Daoy (cell line): ENCODE measurements around the gene LRRC32. TPM values are rescaled to one million over a fixed set of nuclear protein-coding genes. Genes with fewer than 3 reads are reported as not detected.
A peak's percentile ranks its signal among the peaks of the same experiment; 100 is the strongest.

Experiments
- DNase-seq: peaks from one replicate; pipeline ENCODE4 v3.0.0-alpha.2; 2015; ENCODE audit warnings: low read depth
- total RNA-seq: library from RNA; depleted of rRNA; stranded (reverse); fragments of >200 nt; shearing (Covaris generic); gene quantifications from 2 replicates; pipeline ENCODE4 v1.2.3, GENCODE V29; 2014

Gene LRRC32
- total RNA-seq, 1 experiment from 2014 or later: 0.29 TPM

DNA sequence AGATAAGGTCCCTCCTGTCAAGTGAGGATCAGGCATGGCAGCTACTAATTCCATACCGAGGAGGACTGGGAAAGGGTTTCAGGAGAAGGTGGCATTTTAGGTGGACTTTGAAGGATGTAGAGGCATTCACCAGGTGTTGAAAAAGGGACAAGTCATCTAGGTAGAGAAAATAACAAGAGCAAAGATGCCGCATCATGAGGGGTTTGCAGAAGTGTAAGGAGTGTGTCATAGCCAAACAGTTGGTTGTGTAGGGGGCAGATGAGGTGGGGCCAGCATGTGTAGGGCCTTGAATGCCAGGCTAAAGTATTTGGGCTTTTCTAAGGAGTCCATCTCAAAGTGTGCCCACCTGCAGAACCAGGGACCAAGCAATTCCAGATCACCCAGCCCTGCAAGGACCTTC lies 11.6 kb upstream of the LRRC32 start:
- no peak for DNase-seq

DNA sequence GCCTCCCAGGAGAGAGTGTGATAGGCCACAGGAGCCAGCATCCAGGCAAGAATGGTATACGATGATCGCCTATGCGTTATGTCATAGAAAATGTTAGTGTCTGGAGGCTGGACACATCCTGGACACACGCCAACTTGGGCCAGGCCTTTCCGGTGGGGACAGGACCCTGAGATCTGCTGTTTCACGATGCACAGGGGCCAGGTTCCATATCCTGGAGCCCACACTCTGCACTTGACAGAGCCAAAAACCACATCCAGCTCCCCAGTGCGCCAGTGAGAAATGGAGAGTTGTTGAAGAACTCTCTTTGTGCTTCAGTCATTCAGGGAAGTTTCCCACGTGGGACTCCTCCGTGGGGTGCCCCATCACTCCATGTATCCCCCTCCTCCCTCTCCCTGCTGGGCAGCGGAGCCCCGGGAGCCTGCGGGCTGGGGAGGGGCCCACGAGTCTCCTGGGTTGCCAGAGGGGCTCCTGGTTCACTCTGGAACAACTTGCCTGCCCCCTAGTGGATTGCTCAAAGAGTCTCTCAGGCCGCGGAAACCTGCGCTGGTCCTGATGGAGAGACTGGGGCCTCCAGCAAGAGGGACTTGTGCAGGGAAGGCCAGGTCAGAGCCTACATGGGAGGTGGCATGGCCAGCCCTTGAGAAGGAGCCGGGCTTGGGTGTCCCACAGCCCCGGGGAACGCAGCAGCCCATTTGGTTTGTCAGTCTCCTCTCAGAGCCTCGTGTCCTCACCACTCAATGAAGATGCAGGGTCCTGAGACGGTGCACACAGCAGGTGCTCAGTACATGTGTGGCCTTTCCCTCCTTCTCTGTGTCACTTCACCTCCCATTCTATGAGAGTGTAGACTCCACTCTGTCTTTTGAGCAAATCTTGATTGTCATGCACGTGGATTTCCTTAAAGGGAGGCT lies 10.2 kb upstream of the LRRC32 start:
- DNase-seq: peak; percentile 66

DNA sequence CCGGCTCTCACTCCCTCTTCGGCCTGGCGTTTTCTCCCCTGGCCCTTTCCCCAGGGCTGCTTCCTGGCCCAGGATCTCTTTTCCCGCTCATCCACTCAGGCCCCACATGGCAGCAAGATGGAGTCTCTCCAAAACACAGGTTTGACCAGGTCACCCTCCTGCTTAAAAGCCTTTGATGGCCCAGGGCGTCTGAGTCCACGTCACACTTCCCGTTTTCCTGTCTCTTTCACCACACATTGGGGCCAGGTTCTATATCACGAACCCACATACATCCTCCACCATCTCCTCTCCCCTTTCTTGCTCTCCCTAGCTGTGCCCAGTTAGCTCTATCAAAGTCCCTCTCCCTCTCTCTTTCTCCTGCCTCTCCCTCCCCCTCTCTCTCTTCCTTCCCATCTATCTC lies 7.8 kb upstream of the LRRC32 start:
- DNase-seq: no peak

DNA sequence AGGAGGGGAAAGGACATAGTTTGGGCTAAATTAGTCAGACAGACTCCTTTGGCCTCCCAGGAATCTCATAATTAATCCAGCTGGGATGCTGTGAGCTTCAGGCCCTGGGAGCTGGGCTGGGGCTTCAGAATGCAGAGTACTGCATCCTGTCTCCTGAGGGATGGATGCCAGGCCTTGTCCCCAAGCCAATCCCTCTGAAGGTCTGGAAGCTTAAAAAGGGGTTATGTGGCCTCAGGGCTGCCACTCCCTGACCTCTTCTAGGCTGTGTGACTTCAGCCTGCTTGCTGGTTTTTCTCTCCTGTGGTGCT lies 6.9 kb upstream of the LRRC32 start:
- DNase-seq: no peak

DNA sequence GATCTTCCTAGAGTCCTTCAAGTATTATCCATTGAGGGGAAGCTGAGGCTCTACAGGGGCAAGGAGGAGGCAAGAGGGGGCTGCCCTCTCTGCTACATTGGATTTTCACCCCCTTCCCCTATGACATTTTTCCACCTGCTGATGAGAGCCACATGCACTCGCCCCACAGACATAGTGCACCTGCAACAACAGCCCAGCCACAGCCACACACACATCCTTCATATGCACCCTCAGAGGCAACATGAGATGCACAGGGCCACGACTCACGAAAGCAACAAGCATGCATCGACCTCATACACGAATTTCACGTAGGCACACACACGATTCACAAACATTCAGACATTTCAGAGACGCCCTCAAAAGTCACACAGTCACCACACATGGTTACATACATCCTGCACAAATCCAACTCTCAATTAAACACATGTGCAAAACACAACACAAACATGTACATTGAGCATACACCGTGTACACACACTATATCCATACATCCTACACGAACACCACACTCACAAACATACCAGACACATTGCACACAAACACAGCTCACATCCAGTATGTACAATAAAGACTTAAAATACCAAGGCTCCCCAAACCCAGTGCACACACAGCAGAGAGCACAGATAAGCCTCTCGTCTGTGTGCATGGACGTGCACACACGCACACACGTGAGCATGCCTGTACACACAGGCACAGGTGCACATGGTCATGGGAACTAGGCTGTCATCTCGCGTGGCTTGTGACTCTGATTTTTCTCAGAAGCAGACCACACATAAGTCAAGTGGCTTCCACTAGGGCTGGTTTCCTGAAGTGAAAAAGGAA lies 6.3 kb upstream of the LRRC32 start:
- no peak for DNase-seq

DNA sequence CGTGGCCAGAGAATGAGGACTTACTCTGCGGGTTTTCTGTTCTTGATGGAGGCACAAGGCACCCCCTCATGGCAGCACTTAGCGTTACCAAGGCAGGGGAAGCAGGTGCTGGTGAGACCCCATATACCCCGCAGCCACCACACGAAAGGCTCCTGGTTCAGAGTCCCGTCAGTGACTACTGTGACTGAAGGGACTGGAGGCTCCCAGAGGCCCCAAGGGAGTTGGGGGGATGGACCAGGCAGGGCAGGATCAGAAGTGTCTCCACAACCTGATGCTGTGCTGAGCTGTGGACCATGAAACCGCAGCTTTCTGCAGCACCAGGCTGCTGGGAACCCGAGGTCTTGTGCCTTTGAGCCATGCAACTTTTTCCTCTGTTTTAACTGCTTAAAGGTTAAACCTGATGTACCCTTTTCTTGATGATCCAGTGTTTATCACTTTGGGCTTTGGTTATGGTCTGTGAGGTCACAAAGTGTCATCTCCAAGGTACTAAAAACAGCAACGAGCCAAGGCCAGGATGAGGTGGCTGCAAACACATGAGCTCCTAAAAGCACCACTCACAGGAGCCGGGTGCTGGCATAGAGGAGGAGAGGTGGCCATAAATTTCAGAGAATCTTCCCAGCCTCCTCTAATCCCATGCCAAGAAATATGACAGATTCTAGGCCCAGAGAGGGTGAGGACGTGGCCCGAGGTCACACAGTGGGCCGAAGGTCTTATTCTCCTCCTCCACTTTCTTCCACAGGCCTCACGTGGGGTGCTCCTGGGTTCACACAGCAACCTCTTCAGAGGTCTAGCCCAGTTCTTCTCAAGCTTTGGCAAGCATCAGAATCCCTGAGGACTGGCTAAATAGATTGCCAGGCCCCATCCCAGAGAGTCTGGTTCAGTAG lies 4.2 kb upstream of the LRRC32 start:
- no peak for DNase-seq

DNA sequence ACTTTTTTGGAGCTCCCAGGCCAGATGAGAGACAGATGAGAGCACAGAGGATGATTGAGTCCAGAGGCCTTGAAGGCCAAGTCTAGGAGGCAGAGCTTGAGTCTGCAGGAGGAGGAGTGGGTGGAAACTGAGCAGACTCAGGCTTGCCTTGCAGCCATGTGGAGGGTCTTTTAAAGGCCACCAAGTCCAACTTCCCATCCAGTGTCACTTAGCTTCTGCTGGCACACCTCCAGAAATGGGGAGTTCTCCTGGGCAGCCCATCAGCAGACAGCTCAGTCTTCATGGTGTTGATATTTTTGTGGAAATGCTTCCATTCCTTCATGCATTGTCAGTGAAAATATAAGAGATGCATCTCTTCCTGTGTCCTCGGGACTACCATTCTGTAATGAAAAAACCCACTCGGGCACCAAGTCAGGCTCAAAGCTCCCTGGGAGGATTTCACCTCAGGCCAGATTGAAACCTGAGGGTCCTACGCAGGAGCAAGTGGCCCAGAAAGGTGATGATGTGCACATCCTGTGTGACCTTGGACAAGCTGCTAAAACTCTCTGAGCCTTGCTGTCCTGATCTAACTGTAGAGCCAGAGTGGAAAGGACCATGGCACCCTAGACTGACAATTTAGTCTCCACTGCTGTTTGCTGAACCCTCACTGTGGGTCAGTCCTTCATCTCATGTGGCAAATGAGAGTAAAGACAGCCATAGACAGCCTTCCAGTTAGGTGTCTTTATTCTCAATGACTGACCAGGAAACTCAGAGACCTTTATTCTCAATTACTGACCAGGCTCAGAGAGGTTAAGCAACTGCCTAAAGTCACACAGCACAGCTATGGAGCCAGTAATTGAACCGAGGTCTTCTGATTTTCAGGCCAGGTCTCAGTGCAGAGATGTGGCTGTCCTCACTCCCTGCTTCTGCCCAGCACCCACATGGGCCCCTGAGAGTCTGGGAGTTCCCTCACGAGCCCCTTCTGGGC lies 2.9 kb upstream of the LRRC32 start:
- no peak for DNase-seq

DNA sequence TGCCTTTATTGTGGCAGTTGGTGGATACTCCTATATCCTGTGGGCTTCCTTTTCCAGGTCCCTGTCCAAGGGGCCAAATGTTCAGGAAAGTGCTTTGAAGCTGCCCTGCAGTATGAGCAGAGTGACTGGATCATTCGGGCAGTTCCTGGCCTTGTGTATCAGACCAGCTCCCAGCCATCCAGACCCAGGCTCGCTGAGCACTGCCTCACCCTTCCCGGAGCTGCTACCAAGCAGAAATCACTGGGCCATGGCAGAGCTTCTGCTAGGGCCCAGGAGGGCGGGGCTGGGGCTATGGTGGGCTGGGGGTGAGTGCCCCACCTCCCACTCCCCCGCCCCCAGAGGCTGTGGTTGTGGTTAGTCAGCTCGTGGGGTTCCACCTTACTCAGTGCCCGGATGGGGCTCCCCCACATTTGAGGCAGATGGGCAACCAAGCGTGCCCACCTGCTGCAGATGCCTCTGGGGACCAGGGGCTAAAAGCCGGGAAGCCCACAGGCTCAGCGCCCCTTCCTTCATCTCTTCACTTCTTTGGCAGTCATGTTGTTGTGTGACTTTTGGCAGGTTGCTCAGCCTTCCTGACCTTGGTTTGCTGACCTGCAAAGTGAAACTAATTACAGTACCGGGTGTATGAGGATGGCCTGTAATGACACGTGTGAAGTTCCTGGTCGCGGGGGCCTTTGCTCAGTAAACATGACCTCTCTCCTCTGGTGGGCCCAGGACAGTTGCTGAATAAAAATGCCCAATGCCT lies 2.1 kb upstream of the LRRC32 start:
- DNase-seq: no peak

DNA sequence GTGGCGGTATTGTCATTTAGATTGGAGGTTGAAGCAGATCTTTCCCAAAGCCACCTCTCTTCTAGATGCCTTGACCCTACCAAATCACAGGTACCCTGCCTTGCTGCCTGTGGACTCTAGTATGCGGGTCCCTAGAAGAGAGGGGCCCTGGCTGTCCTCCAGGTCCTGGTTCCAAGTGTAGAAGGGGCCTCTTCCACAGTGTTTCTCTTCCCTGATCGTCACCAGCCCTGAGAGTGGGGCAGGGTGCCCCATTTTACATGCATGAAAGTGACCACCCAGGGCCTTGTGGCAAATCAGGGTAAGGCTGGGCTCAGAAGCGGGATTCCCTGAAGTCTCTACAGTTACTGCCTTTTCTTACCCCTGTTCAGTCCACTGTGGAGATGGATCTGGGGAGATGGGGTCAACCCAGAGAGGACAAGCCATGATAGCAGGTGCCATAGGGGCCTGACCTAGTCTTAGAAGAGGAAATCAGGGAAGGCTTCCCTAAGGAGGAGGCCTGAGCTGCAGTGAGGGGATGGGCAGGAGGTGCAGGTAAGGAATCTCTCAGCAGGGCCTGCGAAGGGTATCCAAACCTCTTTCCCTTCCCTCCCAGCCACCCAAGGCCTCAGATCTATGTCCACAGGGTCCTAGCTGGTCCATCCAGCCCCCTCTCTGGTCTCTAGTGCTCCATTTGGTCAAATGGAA lies 1.2 kb upstream of the LRRC32 start:
- DNase-seq: no peak

DNA sequence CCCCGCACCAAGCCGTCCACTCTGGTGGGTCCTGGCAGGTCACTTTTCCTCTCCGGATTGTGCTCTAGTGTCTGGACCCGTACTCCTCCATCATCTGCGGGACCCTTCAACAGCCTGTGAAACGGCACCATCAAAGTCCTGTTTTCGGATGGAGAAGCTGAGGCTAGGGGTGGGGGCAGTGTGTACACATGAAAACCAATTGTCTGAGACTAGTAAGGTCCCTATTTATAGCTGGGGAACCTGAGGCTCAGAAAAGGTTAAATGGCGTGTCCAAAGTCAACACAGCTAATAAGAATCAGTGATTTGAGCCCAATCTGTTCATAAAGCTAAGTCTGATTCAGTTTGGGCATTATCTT lies 668 bp upstream of the LRRC32 start:
- DNase-seq: no peak

DNA sequence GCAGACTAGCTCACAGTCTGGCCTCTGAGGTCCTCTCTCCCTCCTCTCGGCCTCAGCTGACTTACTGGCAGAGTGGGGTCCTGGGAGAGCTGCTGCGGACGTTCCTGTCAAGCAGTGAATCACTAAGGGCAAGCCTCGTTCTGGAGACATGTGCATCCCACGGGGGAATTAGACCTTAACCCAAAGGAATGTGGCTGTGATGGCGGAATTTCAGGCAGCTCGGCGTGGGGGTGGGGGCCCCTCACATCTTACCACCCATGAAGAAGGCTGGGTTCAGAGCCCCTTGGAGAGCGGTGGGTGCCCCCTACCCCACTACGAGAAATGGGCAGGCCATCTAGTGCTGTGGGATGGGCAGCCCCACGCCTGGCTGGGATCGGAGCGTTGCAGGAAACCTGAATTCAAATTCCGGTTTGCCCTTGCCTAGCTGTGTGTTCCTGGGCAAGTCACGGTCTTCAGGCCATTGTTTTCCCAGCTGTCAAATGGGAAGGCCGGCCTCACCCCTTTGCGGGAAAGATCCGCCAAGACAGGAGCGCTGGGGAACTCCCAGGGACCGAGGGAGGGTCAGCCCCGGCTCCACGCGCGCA lies 554 bp downstream of the LRRC32 start:
- DNase-seq: peak; percentile 30

DNA sequence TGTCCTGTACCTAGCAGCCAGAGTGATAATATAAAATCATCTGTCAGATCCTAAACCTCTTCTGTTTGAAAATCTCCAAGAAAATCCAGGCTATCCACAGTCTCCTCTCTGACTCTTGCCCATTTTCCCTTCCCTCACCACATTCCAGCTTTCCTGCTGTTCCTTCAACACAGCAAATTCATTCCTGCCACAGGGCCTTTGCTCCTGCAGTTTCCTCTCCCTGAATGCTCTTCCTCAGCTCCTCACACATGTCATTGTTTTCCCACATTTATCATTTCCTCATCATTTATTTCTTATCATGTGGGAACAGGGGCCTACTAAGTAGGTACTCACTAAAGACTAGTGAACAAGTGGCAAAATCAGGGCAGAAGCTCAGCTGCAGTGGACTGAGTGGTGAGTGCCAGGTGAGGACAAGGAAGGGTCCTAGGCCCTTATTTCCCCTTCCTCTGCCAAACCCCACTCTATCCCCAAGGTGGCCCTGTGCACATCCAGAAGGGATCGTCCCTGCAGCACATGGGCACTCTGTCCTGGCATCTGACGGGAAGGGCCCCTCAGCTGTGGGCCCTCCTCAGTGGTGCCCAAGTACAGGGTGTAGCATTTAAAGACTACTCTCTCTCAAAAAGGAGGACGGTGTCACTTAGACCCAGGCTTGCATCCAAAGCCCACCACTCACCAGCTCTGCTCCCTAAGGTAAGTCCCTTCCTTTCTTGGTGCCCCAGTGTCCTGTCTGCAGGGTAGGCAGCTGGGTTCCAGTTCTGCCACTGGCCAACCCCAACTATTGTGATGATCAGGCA lies 2.0 kb downstream of the LRRC32 start:
- no peak for DNase-seq

DNA sequence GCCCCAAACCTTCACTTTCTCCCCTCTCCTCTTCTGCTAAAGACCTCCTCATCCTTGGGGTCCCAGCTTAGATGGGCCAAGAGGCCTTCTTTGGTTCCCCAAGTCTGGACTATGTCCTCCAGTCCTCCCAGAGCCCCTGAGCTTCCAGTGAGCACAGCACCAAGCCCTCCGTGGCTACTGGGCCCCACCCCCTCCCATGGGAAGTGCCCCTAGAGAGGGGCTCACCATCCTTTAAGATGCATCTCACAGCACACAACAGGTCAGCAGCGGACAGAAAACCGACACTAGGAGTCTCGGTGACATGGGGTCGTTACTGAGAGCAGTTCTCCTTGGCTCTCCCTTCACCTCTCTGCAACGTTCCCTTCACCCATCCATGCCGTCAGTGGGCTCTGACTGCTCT lies 2.7 kb downstream of the LRRC32 start:
- no peak for DNase-seq

DNA sequence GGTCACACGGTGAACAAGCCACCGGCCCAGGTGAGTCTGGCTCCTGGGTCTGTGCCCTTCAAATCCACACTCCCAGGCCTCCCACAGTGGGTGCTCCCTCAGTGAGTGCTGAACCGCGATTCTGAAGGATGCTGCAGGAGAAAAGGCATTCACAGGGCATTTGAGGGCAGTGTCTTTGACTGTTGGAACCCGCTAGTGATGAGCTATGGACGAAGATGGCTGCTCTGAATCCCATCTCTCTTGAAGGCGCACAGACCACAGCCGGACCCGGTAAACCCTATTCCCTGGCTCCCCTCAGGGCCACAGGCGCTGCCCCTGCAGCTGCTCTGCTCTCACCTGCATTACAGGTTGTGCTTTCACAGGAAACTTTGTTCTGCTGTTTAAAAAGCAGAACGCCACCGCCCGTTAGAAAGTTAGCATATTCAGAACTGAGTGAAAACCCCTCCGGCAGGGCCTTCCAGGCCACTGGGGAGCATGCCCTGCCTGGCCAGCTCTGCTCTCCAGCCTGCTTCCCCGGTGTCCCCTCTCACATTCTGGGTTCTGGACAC lies 3.2 kb downstream of the LRRC32 start:
- no peak for DNase-seq

DNA sequence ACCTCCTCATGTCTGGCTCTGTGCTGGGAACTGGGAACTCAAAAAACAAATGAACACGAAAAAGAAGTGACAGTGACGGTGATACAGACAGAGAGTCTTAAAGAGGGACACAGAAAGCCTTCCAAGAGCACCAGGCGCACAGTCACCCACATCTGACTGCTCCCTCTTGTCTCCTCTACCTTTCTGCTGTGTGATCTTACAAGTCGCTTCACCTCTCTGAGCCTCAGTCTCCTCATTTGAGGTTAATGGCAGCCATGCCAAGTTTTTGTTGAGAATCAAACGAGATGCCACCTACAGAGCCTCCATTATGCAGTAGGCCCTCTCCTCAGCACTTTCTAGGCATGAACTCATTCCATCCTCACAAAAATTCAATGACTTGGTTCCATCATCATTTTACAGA lies 3.7 kb downstream of the LRRC32 start:
- no peak for DNase-seq

DNA sequence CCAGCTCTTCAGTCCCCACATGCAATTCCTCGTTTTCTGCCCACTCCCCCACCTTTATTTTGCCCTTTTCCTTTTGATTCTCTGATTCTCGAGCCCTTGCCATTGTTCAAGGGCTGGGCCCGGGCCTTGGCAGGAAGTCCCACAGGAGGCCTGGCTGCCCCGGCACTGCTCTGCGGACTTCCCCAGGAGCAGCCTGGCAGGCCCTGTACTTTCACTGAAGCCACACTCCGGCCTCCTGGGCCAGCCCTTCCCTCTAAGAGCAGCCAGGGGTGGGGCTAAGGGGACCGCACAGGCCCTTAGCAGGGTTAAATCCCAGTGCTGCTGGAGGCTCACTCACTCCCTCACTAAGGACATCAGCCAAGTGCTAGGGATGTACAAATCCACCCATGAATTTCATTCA lies 4.1 kb downstream of the LRRC32 start:
- peak; percentile 24 for DNase-seq

DNA sequence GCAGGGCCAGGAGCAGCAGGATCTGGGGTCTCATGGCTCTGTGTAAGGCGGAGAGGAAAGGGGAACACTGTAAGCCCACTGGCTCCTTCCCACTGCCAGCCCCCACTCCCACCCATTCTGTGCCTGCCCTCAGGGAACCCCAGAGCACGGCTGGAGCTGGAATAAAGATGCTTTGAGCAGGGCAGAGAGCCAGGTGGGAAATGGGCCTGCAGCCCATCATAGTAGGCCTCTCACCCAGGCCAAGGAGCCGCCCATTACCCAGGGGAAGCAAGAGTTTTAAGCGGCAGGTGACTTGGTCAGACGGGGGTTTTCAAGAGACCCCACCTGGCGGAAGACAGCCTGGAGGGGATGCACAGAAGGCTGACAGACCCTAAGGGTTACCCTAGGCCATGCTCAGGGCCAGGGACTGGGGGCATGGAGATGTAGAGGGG lies 4.6 kb downstream of the LRRC32 start:
- DNase-seq: no peak

DNA sequence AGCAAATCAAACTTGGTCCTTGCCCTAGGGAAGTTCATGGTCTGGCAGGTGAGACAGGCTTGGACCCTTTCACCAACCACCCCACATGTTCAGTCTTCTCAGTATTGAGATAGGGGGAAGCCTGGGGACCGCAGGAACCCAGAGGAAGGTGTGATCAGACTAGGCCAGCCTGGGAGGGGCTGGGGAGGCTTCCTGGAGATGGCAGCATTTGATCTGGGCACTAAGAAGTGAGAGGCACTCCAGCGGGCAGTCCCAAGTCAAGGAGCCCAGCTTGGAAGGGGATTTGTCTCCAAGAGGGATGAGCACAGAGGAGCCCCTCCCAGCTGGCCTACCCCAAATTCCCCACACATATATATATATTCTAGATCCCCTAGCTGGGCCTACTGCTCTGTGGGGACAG lies 5.4 kb downstream of the LRRC32 start:
- no peak for DNase-seq
